Measurements from ENCODE around the gene DYRK3.

Gene DYRK3

DNA sequence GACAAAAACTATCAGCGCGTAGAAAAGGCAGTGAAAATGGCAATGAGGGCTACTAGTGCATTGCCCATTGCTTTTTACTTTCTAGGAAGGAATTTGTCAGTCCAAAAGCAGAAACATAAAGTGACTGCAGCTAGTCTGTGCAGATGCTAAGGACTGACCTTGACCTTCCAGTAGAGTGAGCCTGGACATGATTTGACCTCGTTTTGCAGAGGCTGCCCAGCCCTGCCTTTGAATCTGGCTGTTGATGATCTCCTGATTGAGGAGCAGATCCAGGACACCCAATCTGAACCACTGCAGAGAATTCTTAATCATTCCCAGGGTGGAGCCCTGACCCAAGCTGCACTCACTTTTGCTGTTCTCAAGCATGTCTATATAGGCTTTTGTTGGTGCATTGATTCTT, 21.6 kb downstream of the DYRK3 start:
- Histone ChIP-seq H3K4me3 (ENCODE audit: low read depth, low read length) (no peak overlapping the region), H3K9me3 (ENCODE audit: control insufficient read depth, insufficient read depth, low read depth, low read length) (no peaks in the 10 kb centered on the region), H3K27ac (ENCODE audit: extremely low read depth, low read depth, low read length) (no peak overlapping the region), H3K4me1 (ENCODE audit: control insufficient read depth, insufficient read depth, low read length) (peaks cover 8% of the 10 kb centered on the region), H3K36me3 (ENCODE audit: control insufficient read depth in 2 of 2, insufficient read depth in 1 of 2, low read length in 2 of 2) (peaks cover 0 to 2% of the 10 kb centered on the region in 2 experiments; a peak in 1 of 3 replicates)
- ChIA-PET CTCF (interaction anchor here (0.7 to 25.1 kb wide), 8 partner anchors 7 to 325 kb away, joined by 4 to 380 read pairs (median 8); partner anchors contain the start of gene DYRK3), POLR2A (interaction anchor here (1.8 kb wide), 1 partner anchor 22 kb away, joined by 7 read pairs; the partner anchor contains the start of gene DYRK3)
- no peak for TF ChIP-seq ZNF621 (tag by site-specific recombination; IDR thresholded peaks at IDR 0.05)
- no peak for TF ChIP-seq ZNF677 (tag by site-specific recombination; IDR thresholded peaks at IDR 0.05)
- TF ChIP-seq ZNF266 (tag by site-specific recombination; IDR thresholded peaks at IDR 0.05; ENCODE audit: low read depth), result no peak
- TF ChIP-seq ZNF426 (tag by site-specific recombination; IDR thresholded peaks at IDR 0.05), result no peak
- TF ChIP-seq ZFP37 (tag by site-specific recombination; IDR thresholded peaks at IDR 0.05), result no peak
- TF ChIP-seq ZNF585B (tag by site-specific recombination; IDR thresholded peaks at IDR 0.05), result no peak
- no peak for TF ChIP-seq ZNF830 (tag by site-specific recombination; IDR thresholded peaks at IDR 0.05; ENCODE audit: low read depth)
- TF ChIP-seq, protein P1, sequence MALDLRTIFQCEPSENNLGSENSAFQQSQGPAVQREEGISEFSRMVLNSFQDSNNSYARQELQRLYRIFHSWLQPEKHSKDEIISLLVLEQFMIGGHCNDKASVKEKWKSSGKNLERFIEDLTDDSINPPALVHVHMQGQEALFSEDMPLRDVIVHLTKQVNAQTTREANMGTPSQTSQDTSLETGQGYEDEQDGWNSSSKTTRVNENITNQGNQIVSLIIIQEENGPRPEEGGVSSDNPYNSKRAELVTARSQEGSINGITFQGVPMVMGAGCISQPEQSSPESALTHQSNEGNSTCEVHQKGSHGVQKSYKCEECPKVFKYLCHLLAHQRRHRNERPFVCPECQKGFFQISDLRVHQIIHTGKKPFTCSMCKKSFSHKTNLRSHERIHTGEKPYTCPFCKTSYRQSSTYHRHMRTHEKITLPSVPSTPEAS (tag by site-specific recombination; IDR thresholded peaks at IDR 0.05), result no peak
- TF ChIP-seq HOXC10 (CRISPR knock-in tag; IDR thresholded peaks at IDR 0.05), result no peak
- no peak for TF ChIP-seq PRDM4 (tag by site-specific recombination; IDR thresholded peaks at IDR 0.05)
- TF ChIP-seq ZNF843 (tag by site-specific recombination; IDR thresholded peaks at IDR 0.05), result no peak
- TF ChIP-seq ZNF660 (tag by site-specific recombination; IDR thresholded peaks at IDR 0.05), result no peak
- no peak for TF ChIP-seq ZNF114 (tag by site-specific recombination; IDR thresholded peaks at IDR 0.05)
- TF ChIP-seq ZNF341 (tag by site-specific recombination; IDR thresholded peaks at IDR 0.05; ENCODE audit: low read depth), result no peak
- no peak for TF ChIP-seq ZNF514 (tag by site-specific recombination; IDR thresholded peaks at IDR 0.05)
- TF ChIP-seq ZBTB1 (tag by site-specific recombination; IDR thresholded peaks at IDR 0.05), result no peak
- TF ChIP-seq SCRT1 (tag by site-specific recombination; IDR thresholded peaks at IDR 0.05; ENCODE audit: borderline replicate concordance), result no peak
- TF ChIP-seq ZNF626 (tag by site-specific recombination; IDR thresholded peaks at IDR 0.05), result no peak
- no peak for TF ChIP-seq SP7 (tag by site-specific recombination; IDR thresholded peaks at IDR 0.05)

GRCh38 chr1:206657751-206658150, 22.4 kb downstream of the DYRK3 start:
- POLR2A ChIA-PET, result interaction anchor here (1.3 to 1.8 kb wide), 2 partner anchors 23 to 396 kb away, joined by 4 to 7 read pairs; partner anchors contain the start of genes DYRK3 and PFKFB2
- no peak overlapping the region for H3K4me3 ChIP-seq (ENCODE audit: low read depth, low read length)

More at GRCh38 chr1:206657751-206658150, 22.4 kb downstream of the DYRK3 start:
- Histone ChIP-seq H3K36me3 (ENCODE audit: control insufficient read depth in 2 of 2, insufficient read depth in 1 of 2, low read length in 2 of 2) (no peaks in the 10 kb centered on the region), H3K9me3 (ENCODE audit: control insufficient read depth, insufficient read depth, low read depth, low read length) (no peaks in the 10 kb centered on the region), H3K4me1 (ENCODE audit: control insufficient read depth, insufficient read depth, low read length) (peaks cover 8% of the 10 kb centered on the region), H3K27ac (ENCODE audit: extremely low read depth, low read depth, low read length) (no peak overlapping the region)
- TF ChIP-seq PRDM4 (tag by site-specific recombination; IDR thresholded peaks at IDR 0.05) (no peak), KLF10 (tag by site-specific recombination; IDR thresholded peaks at IDR 0.05) (no peak), KLF8 (tag by site-specific recombination; IDR thresholded peaks at IDR 0.05) (no peak), ZNF19 (tag by site-specific recombination; IDR thresholded peaks at IDR 0.05; ENCODE audit: low read depth) (no peak), ZNF324 (tag by site-specific recombination; IDR thresholded peaks at IDR 0.05) (no peak), SP3 (tag by site-specific recombination; IDR thresholded peaks at IDR 0.05) (no peak), ZNF449 (tag by site-specific recombination; IDR thresholded peaks at IDR 0.05) (no peak), ZNF660 (tag by site-specific recombination; IDR thresholded peaks at IDR 0.05) (no peak), ZNF24 (tag by site-specific recombination; IDR thresholded peaks at IDR 0.05) (no peak)
- TF ChIP-seq, protein P2, sequence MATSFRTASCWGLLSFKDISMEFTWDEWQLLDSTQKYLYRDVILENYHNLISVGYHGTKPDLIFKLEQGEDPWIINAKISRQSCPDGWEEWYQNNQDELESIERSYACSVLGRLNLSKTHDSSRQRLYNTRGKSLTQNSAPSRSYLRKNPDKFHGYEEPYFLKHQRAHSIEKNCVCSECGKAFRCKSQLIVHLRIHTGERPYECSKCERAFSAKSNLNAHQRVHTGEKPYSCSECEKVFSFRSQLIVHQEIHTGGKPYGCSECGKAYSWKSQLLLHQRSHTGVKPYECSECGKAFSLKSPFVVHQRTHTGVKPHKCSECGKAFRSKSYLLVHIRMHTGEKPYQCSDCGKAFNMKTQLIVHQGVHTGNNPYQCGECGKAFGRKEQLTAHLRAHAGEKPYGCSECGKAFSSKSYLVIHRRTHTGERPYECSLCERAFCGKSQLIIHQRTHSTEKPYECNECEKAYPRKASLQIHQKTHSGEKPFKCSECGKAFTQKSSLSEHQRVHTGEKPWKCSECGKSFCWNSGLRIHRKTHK (tag by site-specific recombination; IDR thresholded peaks at IDR 0.05), result no peak
- CTCF ChIA-PET, result interaction anchor here (0.7 to 25.1 kb wide), 14 partner anchors 9 to 327 kb away, joined by 3 to 380 read pairs (median 4); partner anchors contain the start of gene DYRK3
